ENCODE data around the gene TRMT2B.
A peak's percentile ranks its signal among the peaks of the same experiment; 100 is the strongest.
"Not testable (repeated sequence)": the region's sequence is repeated elsewhere in the genome, so short reads cannot be mapped to it uniquely, and the experiment has no call there.

TRMT2B gene

GRCh38 chrX:100995469-100995868 lies 56.4 kb downstream of the TRMT2B start:
- DNase-seq, result peak; percentile 1

- no peak for DNase-seq
Measured at GRCh38 chrX:100994352-100995281, 57.3 kb downstream of the TRMT2B start.

- DNase-seq, result no peak
Measured at GRCh38 chrX:100990139-100990538, 61.8 kb downstream of the TRMT2B start.

- no peak for DNase-seq
Measured at GRCh38 chrX:100984818-100985217, 67.1 kb downstream of the TRMT2B start.

GRCh38 chrX:100981498-100981845 lies 70.4 kb downstream of the TRMT2B start:
- DNase-seq, result not testable (repeated sequence)

GRCh38 chrX:100980608-100981497 lies 71.1 kb downstream of the TRMT2B start:
- DNase-seq, result peak; percentile 18

GRCh38 chrX:100979881-100980607 lies 71.9 kb downstream of the TRMT2B start:
- DNase-seq, result peak; percentile 1

GRCh38 chrX:100976211-100976610 lies 75.7 kb downstream of the TRMT2B start:
- no peak for DNase-seq

GRCh38 chrX:100975212-100975611 lies 76.7 kb downstream of the TRMT2B start:
- no peak for DNase-seq

GRCh38 chrX:100973411-100973810 lies 78.5 kb downstream of the TRMT2B start:
- DNase-seq, result peak; percentile 10

GRCh38 chrX:100969936-100970335 lies 82.0 kb downstream of the TRMT2B start:
- DNase-seq, result no peak

GRCh38 chrX:100969408-100969807 lies 82.5 kb downstream of the TRMT2B start, which contains the start of gene ARL13A:
ARL13A (plus strand) TSS chrX:100969708; CDS start chrX:100973690, 3,982 bp downstream.
- no peak for DNase-seq

- no peak for DNase-seq
Measured at GRCh38 chrX:100964362-100964761, 87.5 kb downstream of the TRMT2B start.

GRCh38 chrX:100962811-100963210 lies 89.1 kb downstream of the TRMT2B start:
- DNase-seq, result no peak

All from T1000 (cell line).